Naive thymus-derived CD4-positive, alpha-beta T cell (primary cell): ENCODE results near the gene GMPR. TPM values are rescaled to one million over a fixed set of nuclear protein-coding genes. Genes with fewer than 3 reads are reported as not detected.

Source experiments
- ATAC-seq: fragments of 150-1000 bp; cut with Tn5 transposase; 2 replicates; pipeline ENCODE4 v1.10.0; 2021; ENCODE audit warnings: mild to moderate bottlenecking, moderate library complexity
- CTCF ChIA-PET: fragments of 350-600 bp; sonication (Branson Sonifier 250); formaldehyde crosslinking; loops from one replicate; lab custom pipeline; 2021; ENCODE audit warnings: antibody characterized with exemption; lab: Charles Lee
- POLR2A ChIA-PET: fragments of 350-600 bp; sonication (Branson Sonifier 250); formaldehyde crosslinking; loops from one replicate; lab custom pipeline; 2021; ENCODE audit warnings: antibody characterized with exemption, inconsistent platforms; lab: Charles Lee
- DNase-seq, 9 donors: peaks; one replicate each; pipeline versions ENCODE4 v3.0.0 to v3.0.0-alpha.2; 2020 to 2022; ENCODE audit warnings: mixed read lengths in 1 of 9
- H3K27ac ChIP-seq: one replicate; pipeline ENCODE4 v1.7.0; 2013; ENCODE audit warnings: mild to moderate bottlenecking, low read depth, low read length, moderate library complexity
- H3K27me3 ChIP-seq, 2 donors: one replicate each; pipeline ENCODE4 v1.7.0; 2013; ENCODE audit warnings: low read length in 2 of 2, mild to moderate bottlenecking in 2 of 2, moderate library complexity in 2 of 2; ENCODE audit not compliant: control insufficient read depth in 2 of 2, insufficient read depth in 2 of 2
- H3K36me3 ChIP-seq, 3 experiments: 1 replicate in 2 of 3; 2 replicates in 1 of 3; pipeline ENCODE4 v1.7.0; 2013; ENCODE audit warnings: low read length in 3 of 3, mild to moderate bottlenecking in 3 of 3, moderate library complexity in 1 of 3; ENCODE audit not compliant: insufficient read depth in 3 of 3, control insufficient read depth in 2 of 3
- H3K4me1 ChIP-seq, 2 donors: one replicate each; pipeline ENCODE4 v1.7.0; 2013; ENCODE audit warnings: low read length in 2 of 2, mild to moderate bottlenecking in 2 of 2, moderate library complexity in 1 of 2; ENCODE audit not compliant: control insufficient read depth in 2 of 2, insufficient read depth in 2 of 2
- H3K4me3 ChIP-seq: 2 replicates; pipeline ENCODE4 v1.7.0; 2013; ENCODE audit warnings: mild to moderate bottlenecking, low read length
- H3K9me3 ChIP-seq, 3 experiments: 1 replicate in 2 of 3; 2 replicates in 1 of 3; pipeline ENCODE4 v1.7.0; 2013; ENCODE audit warnings: low read length in 3 of 3; ENCODE audit not compliant: control insufficient read depth in 2 of 3
- H3K27ac Mint-ChIP-seq, 9 donors: one replicate each; pipeline ENCODE4 v1.8.0; 2020 to 2022; ENCODE audit warnings: mixed read lengths in 9 of 9, mild to moderate bottlenecking in 8 of 9, moderate library complexity in 5 of 9, inconsistent platforms in 2 of 9
- H3K27me3 Mint-ChIP-seq, 5 donors: one replicate each; pipeline ENCODE4 v1.8.0; 2021 to 2022; ENCODE audit warnings: mixed read lengths in 5 of 5, mild to moderate bottlenecking in 1 of 5
- H3K36me3 Mint-ChIP-seq, 5 donors: one replicate each; pipeline ENCODE4 v1.8.0; 2020 to 2022; ENCODE audit warnings: mixed read lengths in 5 of 5, mild to moderate bottlenecking in 3 of 5, inconsistent platforms in 1 of 5
- H3K4me1 Mint-ChIP-seq, 7 donors: one replicate each; pipeline ENCODE4 v1.8.0; 2020 to 2022; ENCODE audit warnings: mixed read lengths in 7 of 7, mild to moderate bottlenecking in 3 of 7, inconsistent platforms in 1 of 7
- H3K4me3 Mint-ChIP-seq, 10 donors: one replicate each; pipeline ENCODE4 v1.8.0; 2020 to 2022; ENCODE audit warnings: mild to moderate bottlenecking in 10 of 10, mixed read lengths in 10 of 10, moderate library complexity in 6 of 10, inconsistent platforms in 2 of 10
- H3K9me3 Mint-ChIP-seq, 11 donors: one replicate each; pipeline ENCODE4 v1.8.0; 2020 to 2022; ENCODE audit warnings: mixed read lengths in 11 of 11, mild to moderate bottlenecking in 4 of 11, inconsistent platforms in 1 of 11, moderate library complexity in 1 of 11
- intact Hi-C, 2 donors: fragments of 100-400 bp; cut with micrococcal nuclease; formaldehyde crosslinking; loops; one replicate each; pipeline ENCODE4 v1.15.1; 2023
- polyA plus RNA-seq, 2 donors: library from polyadenylated mRNA; unstranded; fragments of 300-500 nt; fragmentation: Illumina TruSeq; gene quantifications; one replicate each; pipeline ENCODE4 v1.2.3, GENCODE V29; 2021
- total RNA-seq, 6 experiments: library from RNA in 5 of 6; stranded (reverse) in 5 of 6; gene quantifications; 1 replicate in 5 of 6; 2 replicates in 1 of 6; pipeline ENCODE4 v1.2.3 and lab custom pipeline; 2021 to 2026

GMPR gene
- total and polyA plus RNA-seq, 7 experiments from 2014 or later, result 0.60 to 2.1 (median 0.93) TPM; not detected in 2

DNA sequence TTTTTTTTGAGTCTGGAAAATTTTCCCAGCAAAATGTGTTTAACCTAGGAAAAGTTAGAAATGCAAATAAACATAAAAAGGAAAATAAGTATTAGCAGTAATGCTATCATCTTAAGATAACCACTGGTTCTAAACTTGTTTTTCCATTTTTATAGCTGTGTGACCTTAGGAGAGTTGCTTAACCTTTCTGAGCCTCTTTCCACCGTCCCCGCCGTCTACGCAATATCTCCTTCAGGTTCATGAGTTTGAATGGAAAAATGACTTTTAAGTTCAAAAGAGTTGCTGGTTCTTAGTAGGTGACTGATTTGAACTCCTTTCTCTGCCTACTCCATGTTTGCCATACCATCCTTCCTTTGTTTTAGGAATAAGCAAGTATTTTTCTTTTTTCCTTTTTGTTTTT, 44.0 kb downstream of the GMPR start:
- Histone ChIP-seq H3K36me3 (no peaks in the 10 kb centered on the region), H3K27me3 (no peaks in the 10 kb centered on the region), H3K9me3 (no peaks in the 10 kb centered on the region), H3K4me1 (no peaks in the 10 kb centered on the region), H3K4me3 (no peak overlapping the region), H3K27ac (no peak overlapping the region)
- Mint-ChIP-seq H3K9me3 (no peaks in the 10 kb centered on the region), H3K27ac (no peak overlapping the region), H3K4me3 (no peak overlapping the region), H3K36me3 (no peaks in the 10 kb centered on the region), H3K27me3 (peaks cover 0 to 5% (median 4%) of the 10 kb centered on the region in 5 donors), H3K4me1 (peaks cover 0 to 5% (median 0%) of the 10 kb centered on the region in 7 donors)
- CTCF ChIA-PET, result no interaction called here
- DNase-seq (no peak), ATAC-seq (no peak)
- intact Hi-C loops, result no loop called here
- POLR2A ChIA-PET, result no interaction called here

DNA sequence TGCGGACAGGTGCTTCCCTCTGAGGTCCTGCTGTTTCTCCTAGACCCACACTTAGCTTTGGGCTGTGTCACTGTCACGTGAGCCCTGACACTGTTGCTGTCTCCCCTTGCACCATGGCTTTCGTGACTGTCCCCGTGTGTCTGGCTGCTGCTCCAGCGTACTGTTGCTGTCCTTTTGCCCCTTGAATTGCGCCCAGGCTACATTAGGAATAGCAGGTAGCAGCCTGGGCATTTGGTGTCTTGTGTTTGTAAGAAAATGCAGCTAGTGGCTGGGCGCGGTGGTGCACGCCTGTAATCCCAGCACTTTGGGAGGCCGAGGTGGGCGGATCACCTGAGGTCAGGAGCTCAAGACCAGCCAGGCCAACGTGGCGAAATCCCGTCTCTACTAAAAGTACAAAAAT, 46.1 kb downstream of the GMPR start:
- ATAC-seq (no peak), DNase-seq (no peak)
- no peaks in the 10 kb centered on the region for H3K9me3 ChIP-seq
- Mint-ChIP-seq H3K9me3 (no peaks in the 10 kb centered on the region), H3K27ac (no peak overlapping the region), H3K4me3 (no peak overlapping the region), H3K4me1 (no peaks in the 10 kb centered on the region), H3K36me3 (no peaks in the 10 kb centered on the region), H3K27me3 (peaks cover 0 to 5% (median 0%) of the 10 kb centered on the region in 5 donors)
- no peak overlapping the region for H3K27ac ChIP-seq
- H3K36me3 ChIP-seq, result no peaks in the 10 kb centered on the region
- ChIA-PET POLR2A (no interaction called here), CTCF (no interaction called here)
- H3K27me3 ChIP-seq, result no peaks in the 10 kb centered on the region
- no peaks in the 10 kb centered on the region for H3K4me1 ChIP-seq
- intact Hi-C loops, result no loop called here
- H3K4me3 ChIP-seq, result no peak overlapping the region

DNA sequence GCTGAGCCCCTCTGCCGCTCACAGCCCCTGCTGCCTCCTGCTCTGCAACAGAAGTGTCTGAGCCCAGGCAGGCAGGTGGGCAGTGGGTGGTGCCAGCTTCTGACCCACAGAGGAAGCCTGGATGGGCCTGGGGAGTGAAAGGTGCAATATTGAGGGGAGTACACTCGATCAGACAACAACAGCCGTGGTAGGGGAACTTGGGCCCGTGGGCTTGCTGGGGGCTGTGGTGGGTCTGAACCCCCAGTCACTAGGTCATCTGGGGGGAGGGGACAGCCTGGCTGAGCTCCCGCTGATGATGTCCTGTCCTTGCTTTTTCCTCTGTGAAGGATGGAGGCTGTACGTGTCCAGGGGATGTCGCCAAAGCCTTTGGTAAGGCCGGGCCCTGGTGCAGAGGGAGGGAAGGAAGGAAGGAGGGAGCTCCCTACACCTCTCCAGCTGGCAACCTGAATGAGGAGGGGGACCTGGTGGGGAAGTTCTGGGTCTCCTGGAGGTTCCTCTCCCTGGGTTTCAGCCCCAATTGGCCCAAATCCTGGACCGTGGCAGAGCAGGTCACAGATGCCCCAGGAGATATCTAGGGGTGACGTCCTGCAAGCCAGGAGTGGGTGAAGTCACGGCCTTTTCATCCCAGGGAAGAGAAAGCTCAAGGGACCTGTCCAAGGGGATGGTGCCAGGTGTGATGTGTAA, 47.2 kb downstream of the GMPR start:
- intact Hi-C loops, result no loop called here
- ATAC-seq (no peak), DNase-seq (no peak)
- Mint-ChIP-seq H3K36me3 (no peaks in the 10 kb centered on the region), H3K27me3 (peaks cover 0 to 5% (median 0%) of the 10 kb centered on the region in 5 donors), H3K9me3 (no peaks in the 10 kb centered on the region), H3K4me1 (no peaks in the 10 kb centered on the region), H3K27ac (no peak overlapping the region), H3K4me3 (no peak overlapping the region)
- no peaks in the 10 kb centered on the region for H3K9me3 ChIP-seq
- no peaks in the 10 kb centered on the region for H3K36me3 ChIP-seq
- no peaks in the 10 kb centered on the region for H3K27me3 ChIP-seq
- H3K4me1 ChIP-seq, result no peaks in the 10 kb centered on the region
- H3K4me3 ChIP-seq, result no peak overlapping the region
- no peak overlapping the region for H3K27ac ChIP-seq
- ChIA-PET CTCF (interaction anchor here (0.6 kb wide), 1 partner anchor 227 kb away, joined by 3 read pairs; no protein-coding TSS in a partner anchor), POLR2A (no interaction called here)

DNA sequence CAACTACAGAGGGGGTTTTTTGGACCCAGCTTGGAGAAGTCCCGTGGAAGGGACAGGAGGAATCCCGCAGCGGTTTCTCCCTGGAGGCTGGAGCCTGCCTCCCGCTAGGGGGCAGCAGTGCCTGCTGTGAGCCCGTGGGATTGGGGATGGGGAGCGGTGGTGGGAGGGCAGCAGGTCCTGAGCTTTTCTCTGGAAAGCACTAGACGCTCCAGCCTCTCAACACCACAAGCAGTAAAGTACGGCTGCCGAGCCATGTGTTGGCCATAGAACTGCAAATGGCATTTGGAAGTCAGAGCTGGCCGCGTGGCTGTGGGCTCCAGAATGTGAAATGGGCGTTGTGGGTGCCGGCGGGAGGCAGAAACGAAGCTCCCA, 47.8 kb downstream of the GMPR start:
- CTCF ChIA-PET, result interaction anchor here (1.5 kb wide), 1 partner anchor 10 kb away, joined by 4 read pairs; no protein-coding TSS in a partner anchor
- no peak overlapping the region for H3K4me3 Mint-ChIP-seq
- H3K36me3 ChIP-seq, result no peaks in the 10 kb centered on the region
- ATAC-seq (no peak), DNase-seq (peak in 1 of 9 donors; percentile 49)
- intact Hi-C loops, result no loop called here
- H3K9me3 Mint-ChIP-seq, result no peaks in the 10 kb centered on the region
- H3K27ac ChIP-seq, result no peak overlapping the region
- H3K27me3 Mint-ChIP-seq, result peaks cover 0 to 5% (median 0%) of the 10 kb centered on the region in 5 donors
- H3K27me3 ChIP-seq, result no peaks in the 10 kb centered on the region
- H3K4me1 ChIP-seq, result no peaks in the 10 kb centered on the region
- H3K36me3 Mint-ChIP-seq, result no peaks in the 10 kb centered on the region
- H3K4me3 ChIP-seq, result no peak overlapping the region
- H3K4me1 Mint-ChIP-seq, result no peaks in the 10 kb centered on the region
- H3K27ac Mint-ChIP-seq, result no peak overlapping the region
- POLR2A ChIA-PET, result no interaction called here
- no peaks in the 10 kb centered on the region for H3K9me3 ChIP-seq

DNA sequence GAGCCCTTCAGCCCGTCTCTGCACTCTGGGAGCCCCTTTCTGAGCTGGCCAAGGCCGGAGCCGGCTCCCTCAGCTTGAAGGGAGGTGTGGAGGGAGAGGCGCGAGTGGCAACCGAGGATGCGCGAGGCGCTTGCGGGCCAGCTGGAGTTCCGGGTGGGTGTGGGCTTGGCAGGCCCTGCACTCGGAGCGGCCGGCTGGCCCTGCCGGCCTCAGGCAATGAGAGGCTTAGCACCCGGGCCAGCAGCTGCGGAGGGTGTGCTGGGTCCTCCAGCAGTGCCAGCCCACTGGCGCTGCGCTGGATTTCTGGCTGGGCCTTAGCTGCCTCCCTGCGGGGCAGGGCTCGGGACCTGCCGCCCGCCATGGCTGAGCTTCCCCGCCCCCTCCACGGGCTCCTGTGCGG, 49.8 kb downstream of the GMPR start:
- H3K36me3 Mint-ChIP-seq, result no peaks in the 10 kb centered on the region
- Histone ChIP-seq H3K4me3 (no peak overlapping the region), H3K4me1 (no peaks in the 10 kb centered on the region), H3K9me3 (no peaks in the 10 kb centered on the region), H3K36me3 (no peaks in the 10 kb centered on the region), H3K27ac (no peak overlapping the region), H3K27me3 (no peaks in the 10 kb centered on the region)
- H3K4me3 Mint-ChIP-seq, result no peak overlapping the region
- ATAC-seq (no peak), DNase-seq (no peak)
- CTCF ChIA-PET, result no interaction called here
- H3K9me3 Mint-ChIP-seq, result no peaks in the 10 kb centered on the region
- POLR2A ChIA-PET, result no interaction called here
- peaks cover 0 to 5% (median 0%) of the 10 kb centered on the region in 5 donors for H3K27me3 Mint-ChIP-seq
- no peaks in the 10 kb centered on the region for H3K4me1 Mint-ChIP-seq
- intact Hi-C loops, result no loop called here
- H3K27ac Mint-ChIP-seq, result no peak overlapping the region

DNA sequence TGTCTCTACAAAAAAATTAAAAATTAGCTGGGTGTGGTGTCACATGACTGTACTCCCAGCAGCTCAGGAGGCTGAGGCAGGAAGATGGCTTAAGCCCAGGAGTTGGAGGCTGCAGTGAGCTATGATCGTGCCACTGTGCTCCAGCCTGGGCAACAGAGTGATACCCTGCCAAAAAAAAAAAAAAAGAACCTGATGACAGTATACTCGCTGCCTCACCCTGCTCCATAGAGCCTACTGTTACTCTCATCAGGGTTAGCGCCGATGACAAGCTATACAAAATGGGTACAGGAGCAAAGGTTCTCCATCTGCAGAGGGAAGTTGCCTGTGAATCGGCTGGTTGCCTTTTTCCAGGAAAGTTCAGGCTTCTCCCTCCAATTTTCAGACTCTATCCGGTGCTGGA, 53.4 kb downstream of the GMPR start:
- H3K9me3 Mint-ChIP-seq, result peaks cover 0 to 2% (median 0%) of the 10 kb centered on the region in 11 donors
- Histone ChIP-seq H3K27me3 (no peaks in the 10 kb centered on the region), H3K9me3 (no peaks in the 10 kb centered on the region), H3K4me3 (no peak overlapping the region), H3K27ac (no peak overlapping the region), H3K36me3 (no peaks in the 10 kb centered on the region), H3K4me1 (no peaks in the 10 kb centered on the region)
- H3K4me3 Mint-ChIP-seq, result no peak overlapping the region
- no peak for ATAC-seq
- H3K4me1 Mint-ChIP-seq, result peaks cover 0 to 1% (median 0%) of the 10 kb centered on the region in 7 donors
- CTCF ChIA-PET, result no interaction called here
- POLR2A ChIA-PET, result no interaction called here
- no peak overlapping the region for H3K27ac Mint-ChIP-seq
- no peak for DNase-seq
- H3K36me3 Mint-ChIP-seq, result no peaks in the 10 kb centered on the region
- H3K27me3 Mint-ChIP-seq, result no peaks in the 10 kb centered on the region
- intact Hi-C loops, result no loop called here

DNA sequence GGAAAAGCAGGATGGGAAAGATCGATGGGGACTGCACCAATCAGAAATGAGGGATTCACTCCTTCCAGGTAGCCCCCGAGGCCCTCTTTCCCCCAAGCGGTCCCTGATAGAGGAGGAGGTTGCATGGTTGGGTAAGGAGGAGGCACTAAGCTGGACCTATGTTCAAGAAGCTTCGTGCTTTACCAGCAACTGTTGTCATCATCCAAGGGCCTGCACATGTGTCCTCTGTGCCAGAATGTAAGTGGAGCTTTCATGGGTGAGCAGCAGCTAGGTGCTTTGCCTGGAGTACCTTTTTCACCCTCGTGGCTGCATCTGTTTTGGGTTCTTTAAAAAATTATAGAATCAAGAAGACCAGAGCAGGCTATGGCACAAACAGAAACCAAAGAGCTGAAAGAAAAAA, 54.0 kb downstream of the GMPR start:
- Mint-ChIP-seq H3K4me1 (peaks cover 0 to 1% (median 0%) of the 10 kb centered on the region in 7 donors), H3K27ac (no peak overlapping the region), H3K9me3 (peaks cover 0 to 2% (median 0%) of the 10 kb centered on the region in 11 donors), H3K36me3 (no peaks in the 10 kb centered on the region), H3K4me3 (no peak overlapping the region), H3K27me3 (no peaks in the 10 kb centered on the region)
- no peaks in the 10 kb centered on the region for H3K4me1 ChIP-seq
- no peak overlapping the region for H3K4me3 ChIP-seq
- no peak overlapping the region for H3K27ac ChIP-seq
- no peaks in the 10 kb centered on the region for H3K36me3 ChIP-seq
- DNase-seq (no peak), ATAC-seq (no peak)
- H3K9me3 ChIP-seq, result no peaks in the 10 kb centered on the region
- H3K27me3 ChIP-seq, result no peaks in the 10 kb centered on the region
- CTCF ChIA-PET, result no interaction called here
- intact Hi-C loops, result no loop called here
- POLR2A ChIA-PET, result no interaction called here
